ENCODE results near the gene WDR41. TPM values are rescaled to one million over a fixed set of nuclear protein-coding genes. Genes with fewer than 3 reads are reported as not detected.

WDR41 gene
- total RNA-seq, 1 experiment from 2014 or later: 43.6 TPM

DNA sequence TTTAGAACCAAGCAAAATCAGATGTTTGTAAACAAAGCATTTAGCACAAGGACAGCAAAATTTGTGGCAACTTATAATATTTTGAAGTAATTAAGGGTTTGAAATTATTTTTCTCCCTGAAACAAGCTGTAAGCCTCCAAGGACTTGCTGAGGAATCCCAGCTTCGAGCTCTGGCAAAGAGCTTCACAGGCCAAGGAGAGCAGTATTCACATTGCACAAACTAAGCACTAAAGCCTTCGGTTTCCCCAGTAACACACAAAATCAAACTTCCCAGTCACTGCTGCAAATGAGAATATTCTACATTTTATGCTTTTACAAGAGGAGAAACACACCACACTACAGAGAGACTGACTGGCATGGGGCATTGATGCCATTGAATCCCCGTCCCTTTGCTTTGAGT is 101.9 kb downstream of the WDR41 start:
- Histone ChIP-seq H3K18ac (ENCODE audit: insufficient read length, low read depth, low read length) (no peak overlapping the region), H3K56ac (ENCODE audit: insufficient read length, low read depth, low read length) (no peak overlapping the region), H3K27ac (ENCODE audit: insufficient read length, low read depth, low read length) (no peak overlapping the region), H3K9ac (ENCODE audit: extremely low read depth, insufficient read length, low read length) (no peak overlapping the region), H3K4ac (ENCODE audit: low read depth, low read length) (no peak overlapping the region), H3K4me2 (ENCODE audit: insufficient read depth, insufficient read length, low read length) (no peak overlapping the region), H3K23me2 (ENCODE audit: insufficient read length, low read depth, low read length, poor library complexity, severe bottlenecking) (no peaks in the 10 kb centered on the region), H3K4me1 (ENCODE audit: insufficient read depth, low read length) (no peaks in the 10 kb centered on the region), H4K91ac (ENCODE audit: insufficient read length, low read depth, low read length) (no peak overlapping the region), H2BK5ac (ENCODE audit: insufficient read length, low read length) (no peak overlapping the region), H2BK20ac (ENCODE audit: low read depth, low read length, poor library complexity, severe bottlenecking) (no peak overlapping the region), H2BK15ac (ENCODE audit: low read depth, low read length) (no peak overlapping the region), H3T11ph (ENCODE audit: low read length) (no peak overlapping the region), H2BK120ac (ENCODE audit: low read depth, low read length, poor library complexity, severe bottlenecking) (no peak overlapping the region), H3K23ac (ENCODE audit: insufficient read length, low read depth, low read length) (no peak overlapping the region), H2AFZ (ENCODE audit: low read length) (no peak overlapping the region), H4K20me1 (ENCODE audit: control insufficient read depth, insufficient read depth, insufficient read length) (no peaks in the 10 kb centered on the region), H2AK5ac (ENCODE audit: insufficient read length, low read length) (no peak overlapping the region), H3K9me3 (ENCODE audit: control insufficient read depth, low read depth, low read length) (no peaks in the 10 kb centered on the region), H4K8ac (replicated peaks; ENCODE audit: insufficient read length, low read depth, low read length) (no peak overlapping the region), H3K79me1 (ENCODE audit: insufficient read depth, low read depth, low read length, poor library complexity, severe bottlenecking) (no peaks in the 10 kb centered on the region), H4K5ac (ENCODE audit: insufficient read length, low read depth, low read length) (no peak overlapping the region), H3K27me3 (ENCODE audit: insufficient read depth, low read length) (no peaks in the 10 kb centered on the region), H2BK12ac (ENCODE audit: insufficient read length, low read depth, low read length) (no peak overlapping the region), H3K14ac (ENCODE audit: insufficient read depth, low read length) (no peak overlapping the region), H3K79me2 (ENCODE audit: insufficient read depth, low read length) (no peaks in the 10 kb centered on the region)
- no CpG with 5 or more reads among the region's 3 CpGs for WGBS (ENCODE audit: extremely low coverage, insufficient read length, low lambda C conversion rate)
- Mint-ChIP-seq H3K4me3 (no peak overlapping the region), H3K9me3 (peaks cover 3% of the 10 kb centered on the region in 2 experiments; a peak in 2 of 5 replicates), H3K36me3 (ENCODE audit: insufficient read depth in 1 of 3, low read depth in 3 of 3) (peaks cover 0 to 8% (median 0%) of the 10 kb centered on the region in 3 experiments; a peak in 2 of 7 replicates), H3K27me3 (ENCODE audit: low read depth) (peaks cover 2% of the 10 kb centered on the region; the same call in 1 of the 2 replicates), H3K27ac (no peak overlapping the region; a peak in 1 of 7 replicates), H3K4me1 (no peaks in the 10 kb centered on the region; a peak in 1 of 4 replicates)
- no peak for DNase-seq
- TF ChIP-seq, protein P1, sequence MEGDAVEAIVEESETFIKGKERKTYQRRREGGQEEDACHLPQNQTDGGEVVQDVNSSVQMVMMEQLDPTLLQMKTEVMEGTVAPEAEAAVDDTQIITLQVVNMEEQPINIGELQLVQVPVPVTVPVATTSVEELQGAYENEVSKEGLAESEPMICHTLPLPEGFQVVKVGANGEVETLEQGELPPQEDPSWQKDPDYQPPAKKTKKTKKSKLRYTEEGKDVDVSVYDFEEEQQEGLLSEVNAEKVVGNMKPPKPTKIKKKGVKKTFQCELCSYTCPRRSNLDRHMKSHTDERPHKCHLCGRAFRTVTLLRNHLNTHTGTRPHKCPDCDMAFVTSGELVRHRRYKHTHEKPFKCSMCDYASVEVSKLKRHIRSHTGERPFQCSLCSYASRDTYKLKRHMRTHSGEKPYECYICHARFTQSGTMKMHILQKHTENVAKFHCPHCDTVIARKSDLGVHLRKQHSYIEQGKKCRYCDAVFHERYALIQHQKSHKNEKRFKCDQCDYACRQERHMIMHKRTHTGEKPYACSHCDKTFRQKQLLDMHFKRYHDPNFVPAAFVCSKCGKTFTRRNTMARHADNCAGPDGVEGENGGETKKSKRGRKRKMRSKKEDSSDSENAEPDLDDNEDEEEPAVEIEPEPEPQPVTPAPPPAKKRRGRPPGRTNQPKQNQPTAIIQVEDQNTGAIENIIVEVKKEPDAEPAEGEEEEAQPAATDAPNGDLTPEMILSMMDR (conservative IDR thresholded peaks at IDR 0.05): no peak
